G401 (cell line): Measurements from ENCODE around the gene TRIM45. TPM values are rescaled to one million over a fixed set of nuclear protein-coding genes. Genes with fewer than 3 reads are reported as not detected.
A peak's percentile ranks its signal among the peaks of the same experiment; 100 is the strongest.
"Not testable (repeated sequence)": the region's sequence is repeated elsewhere in the genome, so short reads cannot be mapped to it uniquely, and the experiment has no call there.

Experiments
- DNase-seq: peaks from one replicate; pipeline ENCODE4 v3.0.0-alpha.2; 2015; ENCODE audit warnings: low spot score
- in situ Hi-C: cut with HindIII; loops from 2 replicates; pipeline ENCODE4 v1.10.0; 2016; ENCODE audit warnings: low sequenced_read_pairs, mixed read lengths
- total RNA-seq: library from RNA; depleted of rRNA; stranded (reverse); fragments of >200 nt; shearing (Covaris generic); gene quantifications from 2 replicates; pipeline ENCODE4 v1.2.3, GENCODE V29; 2014

Gene TRIM45
- total RNA-seq, 1 experiment from 2014 or later: 6.0 TPM

DNA sequence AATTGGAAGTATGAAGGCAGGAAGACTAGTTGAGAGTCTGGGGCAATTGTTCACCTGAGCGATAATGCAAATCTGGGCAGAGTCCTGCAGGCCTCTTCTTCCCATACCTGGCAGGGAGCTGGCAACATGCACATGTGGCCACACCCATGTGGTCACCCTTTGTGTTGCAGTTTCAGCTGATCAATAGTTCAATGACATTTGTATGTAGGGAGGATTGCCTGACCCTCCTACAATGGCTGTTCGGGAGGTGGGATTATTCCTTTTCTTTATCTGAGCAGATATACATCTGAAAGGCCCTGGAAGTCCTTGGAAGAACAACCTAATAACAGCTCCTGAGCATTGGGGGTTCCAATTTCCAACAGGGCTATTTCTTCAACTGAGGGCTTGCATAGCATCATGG, 15.2 kb upstream of the TRIM45 start:
- no peak for DNase-seq
- in situ Hi-C loops: no loop called here

DNA sequence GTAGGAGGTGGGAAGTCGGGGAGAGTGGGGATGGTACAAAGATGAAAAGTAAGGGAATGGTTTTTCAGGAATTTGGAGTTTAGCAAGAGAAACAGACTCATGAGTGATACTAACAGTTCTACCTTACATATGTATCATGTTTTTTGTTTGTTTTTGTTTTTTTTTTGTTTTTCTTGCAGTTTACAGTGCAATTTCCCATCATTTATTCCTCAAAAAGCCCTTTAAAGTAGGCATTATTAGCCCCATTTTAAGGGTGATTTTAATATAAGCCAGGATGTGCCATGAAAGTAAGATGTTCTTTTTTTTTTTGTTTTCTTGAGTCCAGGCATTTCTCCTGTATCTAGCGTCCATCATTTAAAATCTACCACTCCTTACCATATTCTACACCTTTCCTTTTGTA, 13.8 kb upstream of the TRIM45 start:
- in situ Hi-C loops: no loop called here
- no peak for DNase-seq

DNA sequence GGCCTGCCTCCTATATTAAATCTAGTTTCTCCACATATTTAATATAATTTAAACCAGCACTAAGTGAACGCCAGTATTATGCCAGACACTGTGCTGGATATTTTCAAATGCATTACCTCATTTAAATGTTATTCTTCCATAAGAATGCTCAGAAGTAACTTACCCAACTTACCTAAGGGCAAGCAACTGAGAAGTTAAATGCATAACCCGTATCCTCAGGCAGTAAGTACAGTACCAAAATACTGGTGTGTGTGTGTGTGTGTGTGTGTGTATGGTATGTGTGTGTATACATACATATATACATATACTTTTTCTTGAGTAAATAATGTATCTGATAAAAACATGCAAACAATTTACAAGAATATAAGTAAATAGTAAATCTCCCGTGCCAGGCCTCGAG, 9.0 kb upstream of the TRIM45 start:
- no peak for DNase-seq
- in situ Hi-C loops: no loop called here

DNA sequence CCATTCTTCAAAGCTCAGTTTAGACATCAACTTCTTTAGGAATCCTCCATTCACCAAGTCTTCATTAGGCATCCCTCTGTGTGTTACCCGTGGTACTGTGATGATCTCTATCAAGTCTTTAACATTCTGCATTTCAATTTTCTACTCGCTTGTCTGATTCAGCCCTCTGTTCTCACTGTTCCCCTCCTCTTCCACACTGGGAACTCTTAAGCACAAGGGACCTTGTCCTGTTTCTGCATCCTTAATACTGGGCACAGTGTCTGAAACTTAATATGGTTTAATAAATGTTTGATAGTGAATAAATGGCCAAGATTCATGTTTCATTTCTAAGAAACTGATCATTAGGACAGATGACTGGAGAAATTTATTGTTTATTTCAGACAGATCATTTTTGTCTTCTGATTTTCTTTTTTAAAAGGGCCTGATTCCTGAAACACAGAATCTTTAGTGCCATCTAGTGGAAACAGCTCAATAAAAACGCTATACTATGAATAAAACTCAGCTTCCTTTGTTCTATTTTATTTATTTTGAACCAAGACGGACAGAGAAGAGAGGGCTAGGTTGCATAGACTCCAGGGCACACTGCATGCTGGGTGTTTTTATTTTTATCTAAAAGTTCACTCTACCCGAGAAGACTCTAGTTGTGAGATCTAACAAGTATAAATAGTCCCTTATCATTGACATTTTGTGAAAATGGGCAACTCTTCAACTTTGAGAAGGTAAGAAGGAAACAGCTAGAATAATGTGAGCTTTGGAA, 7.0 kb upstream of the TRIM45 start:
- DNase-seq: peak; percentile 56
- in situ Hi-C loops: no loop called here

DNA sequence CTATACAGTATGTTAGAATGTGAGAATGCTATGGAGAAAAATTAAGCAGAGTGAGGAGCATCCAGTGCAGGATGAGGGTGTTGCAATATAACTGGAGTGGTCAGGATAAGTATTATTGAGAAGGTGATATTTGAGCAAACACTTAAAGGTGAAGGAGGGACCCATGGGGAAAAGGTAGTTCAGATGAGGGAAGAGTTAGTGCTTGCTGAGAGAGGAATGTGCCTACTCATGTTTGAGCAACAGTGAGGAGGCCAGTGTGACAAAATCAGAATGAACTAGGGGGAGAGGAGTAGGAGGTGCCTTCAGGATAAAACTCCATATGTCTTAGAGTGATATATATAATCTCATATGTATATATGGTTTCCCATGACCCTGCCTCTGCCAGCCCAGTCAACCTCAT, 6.2 kb upstream of the TRIM45 start:
- DNase-seq: no peak
- in situ Hi-C loops: no loop called here

DNA sequence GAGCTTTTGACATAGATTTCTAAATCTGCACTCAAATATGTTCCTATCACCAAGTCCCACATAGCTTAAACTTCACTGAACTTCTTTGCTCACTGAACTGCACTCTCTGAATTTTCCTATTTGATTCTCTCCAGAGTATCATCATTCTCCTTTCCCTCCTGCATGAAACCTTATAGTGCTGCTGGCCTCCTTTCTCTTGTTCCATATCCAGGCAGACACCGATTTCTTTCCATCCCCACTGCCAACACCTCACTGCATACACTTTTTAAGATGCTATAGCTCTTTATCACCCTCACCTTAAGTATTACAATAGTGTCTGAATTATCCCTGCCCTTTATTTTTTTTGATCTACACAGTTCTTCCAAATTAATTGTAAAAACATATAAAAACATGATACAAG, 3.1 kb upstream of the TRIM45 start:
- no peak for DNase-seq
- in situ Hi-C loops: no loop called here

DNA sequence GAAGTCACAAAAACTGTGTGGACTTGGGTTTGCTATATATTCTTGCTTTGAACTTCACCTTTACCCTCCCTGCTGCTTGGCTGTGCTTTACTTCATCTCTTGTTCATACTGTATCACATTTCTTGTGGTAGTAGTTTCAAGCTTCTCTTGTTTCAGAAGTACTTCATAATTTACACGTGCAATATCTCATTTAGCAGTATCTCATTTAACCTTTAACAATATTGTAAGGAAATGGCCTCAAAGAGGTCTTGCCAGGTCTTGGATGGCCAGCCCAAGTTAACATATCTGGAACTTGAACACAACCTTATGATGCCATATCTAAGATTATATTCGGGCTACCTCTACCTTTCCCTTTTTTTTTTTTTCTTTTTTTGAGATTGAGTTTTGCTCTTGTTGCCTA, 1.7 kb upstream of the TRIM45 start:
- no peak for DNase-seq
- in situ Hi-C loops: no loop called here

DNA sequence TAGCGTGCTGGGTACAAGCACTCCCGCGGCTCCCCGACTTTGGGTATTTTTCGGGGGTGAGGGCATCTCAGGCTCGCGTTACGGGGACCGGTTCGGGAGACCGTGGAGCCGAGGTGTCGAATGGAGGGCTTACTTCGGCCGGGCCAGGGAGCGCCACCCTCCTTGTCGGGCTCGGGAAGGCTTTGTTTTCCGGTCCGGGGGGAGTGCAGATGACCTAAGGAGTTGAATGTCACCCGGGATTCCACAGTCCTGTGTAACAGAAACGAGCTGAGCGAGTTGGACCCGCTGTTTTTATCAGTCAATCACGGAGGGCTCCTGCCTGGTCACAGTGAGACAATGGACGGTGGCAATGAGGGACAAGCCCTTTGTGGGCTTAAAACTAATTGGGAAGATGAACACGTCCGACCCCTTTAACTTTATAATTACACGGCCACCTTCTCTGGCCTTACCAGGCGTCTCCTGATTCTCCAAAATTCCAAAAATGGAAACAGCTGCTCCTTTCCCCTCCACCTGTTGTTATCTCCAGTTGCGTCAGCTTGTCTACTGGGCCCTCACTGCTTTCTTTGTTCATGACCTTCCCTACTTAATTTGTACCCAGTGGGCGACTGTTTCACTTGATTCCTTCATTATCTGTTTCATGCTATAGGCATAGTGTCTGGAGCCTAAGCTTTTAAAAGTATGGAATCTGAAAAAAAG, 929 bp upstream of the TRIM45 start:
- no peak for DNase-seq
- in situ Hi-C loops: no loop called here

DNA sequence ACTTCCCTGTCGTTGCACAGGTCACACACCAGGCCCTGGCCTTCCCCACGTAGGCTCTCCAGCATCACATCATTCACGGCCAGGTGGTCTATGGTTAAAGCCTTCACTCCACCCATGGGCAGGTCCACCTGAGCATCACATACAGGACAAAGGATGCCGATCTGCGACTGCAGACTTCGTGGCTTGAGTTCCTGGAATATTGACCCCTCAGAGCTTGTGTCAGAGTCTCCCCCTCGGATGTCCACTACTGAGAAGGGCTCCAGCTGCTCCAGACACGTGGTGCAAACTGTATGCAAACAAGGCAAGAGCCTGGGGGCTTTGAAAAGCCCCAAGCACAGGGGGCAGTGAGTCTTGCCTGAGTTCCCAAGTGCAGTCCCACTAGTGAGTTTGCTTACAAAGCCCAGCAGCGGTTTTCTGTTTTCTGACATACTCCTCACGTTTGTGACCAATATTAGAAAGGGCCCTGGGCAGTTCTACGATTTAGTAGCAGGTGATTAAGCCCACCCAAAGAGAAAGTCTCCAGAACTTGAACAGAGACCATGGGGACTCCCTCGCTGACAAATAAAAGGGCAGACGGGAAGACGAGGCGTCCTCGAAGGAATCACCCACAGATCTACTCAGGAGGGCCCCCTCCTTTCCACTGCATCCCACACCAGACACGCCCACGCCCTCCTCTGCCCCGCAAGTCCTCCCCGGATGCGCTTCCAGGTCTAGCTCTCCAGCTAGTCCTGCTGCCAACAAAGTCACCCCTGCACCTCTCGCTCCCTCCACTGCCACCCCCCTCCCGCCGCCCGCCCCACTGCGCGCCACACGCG, 568 bp downstream of the TRIM45 start:
- peak; percentile 8 for DNase-seq
- in situ Hi-C loops: no loop called here

DNA sequence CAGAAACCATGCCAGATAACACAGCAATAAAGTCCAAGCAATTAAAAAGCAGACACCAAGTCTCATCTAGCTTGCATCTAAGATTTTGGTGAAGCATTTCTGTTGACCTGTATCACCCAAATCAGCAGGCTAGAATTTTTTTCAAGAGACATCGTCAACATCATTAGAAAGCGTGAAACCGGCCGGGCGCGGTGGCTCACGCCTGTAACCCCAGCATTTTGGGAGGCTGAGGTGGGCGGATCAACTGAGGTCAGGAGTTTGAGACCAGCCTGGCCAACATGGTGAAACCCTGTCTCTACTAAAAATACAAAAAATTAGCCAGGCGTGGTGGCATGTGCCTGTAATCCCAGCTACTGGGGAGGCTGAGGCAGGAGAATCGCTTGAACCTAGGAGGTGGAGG, 2.4 kb downstream of the TRIM45 start:
- DNase-seq, in situ Hi-C loops: not testable (repeated sequence)

DNA sequence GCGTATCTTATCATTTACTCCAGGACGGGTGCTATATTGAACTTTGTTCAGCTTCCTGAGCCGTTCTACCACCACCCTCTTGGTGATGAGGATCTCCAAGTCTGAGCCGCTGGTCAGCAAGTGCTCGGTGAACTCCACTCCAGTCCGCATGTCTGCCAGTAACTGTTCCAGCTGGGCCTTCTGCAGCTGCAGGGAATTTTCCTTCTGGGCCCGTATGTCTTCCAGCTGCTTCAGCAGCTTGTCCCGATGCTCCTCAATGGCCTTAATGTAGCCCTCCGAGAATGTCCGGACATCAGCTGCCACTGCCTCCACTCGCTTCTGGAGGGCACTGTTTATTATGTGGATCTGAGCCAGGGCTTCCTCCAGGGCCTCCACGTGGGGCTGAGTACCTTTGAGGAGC, 3.4 kb downstream of the TRIM45 start:
- DNase-seq: no peak
- in situ Hi-C loops: no loop called here

DNA sequence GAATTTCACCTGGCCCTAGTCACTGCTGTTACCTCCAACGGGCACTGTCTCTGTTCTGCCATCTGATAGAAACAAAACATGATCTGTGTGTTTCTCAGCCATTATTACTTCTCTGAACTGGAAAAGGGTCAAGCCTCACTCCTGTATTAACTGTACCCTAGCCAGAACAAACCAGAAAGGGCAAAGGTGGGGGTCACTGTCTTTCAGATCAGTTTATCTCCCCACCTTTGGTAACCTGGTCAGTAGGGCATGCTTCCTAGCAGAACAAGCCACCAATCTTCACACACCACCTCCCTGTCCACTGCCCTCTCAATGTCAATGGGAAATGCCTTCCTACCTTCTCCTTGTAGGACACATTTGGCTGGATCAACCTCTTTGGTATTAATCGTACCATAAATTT, 3.9 kb downstream of the TRIM45 start:
- in situ Hi-C loops: no loop called here

DNA sequence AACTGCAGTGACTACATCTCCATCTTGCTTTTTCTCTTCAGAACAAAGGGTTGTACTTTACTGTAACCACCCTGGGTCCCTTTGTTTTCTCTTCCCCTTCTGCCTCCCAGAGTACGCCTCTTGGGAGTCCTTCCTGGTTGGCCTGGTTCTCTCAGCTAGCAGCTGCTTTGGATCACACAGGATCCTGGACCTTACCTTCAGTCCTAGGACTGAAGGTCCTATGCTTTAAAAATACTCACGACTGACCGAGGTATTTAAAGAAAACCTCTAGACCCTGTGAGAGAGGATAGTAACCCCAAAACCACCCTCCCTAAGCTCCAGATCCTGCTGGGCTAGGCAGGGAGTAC, 4.8 kb downstream of the TRIM45 start:
- in situ Hi-C loops: no loop called here
- DNase-seq: no peak

More for the DNA sequence above, 3.9 kb downstream of the TRIM45 start:
- no peak for DNase-seq

DNA sequence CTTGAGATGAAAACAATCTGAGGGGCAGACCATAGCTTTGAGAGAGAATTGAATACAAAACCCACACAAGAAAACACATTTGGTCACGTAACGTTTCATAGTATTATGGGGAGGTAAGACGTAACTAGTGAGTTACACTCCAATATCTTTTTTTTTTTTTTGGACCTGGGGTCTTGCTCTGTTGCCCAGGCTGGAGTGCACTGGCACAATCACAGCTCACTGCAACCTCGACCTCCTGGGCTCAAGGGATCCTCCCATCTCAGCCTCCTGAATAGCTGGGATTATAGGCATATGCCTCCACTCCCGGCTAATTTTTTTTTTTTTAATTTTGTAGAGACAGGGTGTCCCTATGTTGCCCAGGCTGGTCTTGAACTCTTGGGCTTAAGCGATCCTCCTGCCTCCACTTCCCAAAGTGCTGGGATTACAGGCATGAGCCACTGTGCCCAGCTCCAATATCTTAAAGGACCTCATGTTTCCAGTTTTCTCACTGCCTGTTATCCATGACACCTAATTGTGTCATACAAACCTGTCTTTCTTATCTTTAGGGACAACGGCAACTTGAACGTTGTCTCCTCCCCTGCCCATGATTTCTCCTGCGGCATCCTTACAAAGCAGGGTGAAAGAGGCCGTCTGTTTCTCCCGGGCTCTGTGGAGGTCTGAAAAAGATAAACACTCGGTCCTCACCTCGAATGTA, 5.3 kb downstream of the TRIM45 start:
- DNase-seq: no peak
- in situ Hi-C loops: no loop called here

DNA sequence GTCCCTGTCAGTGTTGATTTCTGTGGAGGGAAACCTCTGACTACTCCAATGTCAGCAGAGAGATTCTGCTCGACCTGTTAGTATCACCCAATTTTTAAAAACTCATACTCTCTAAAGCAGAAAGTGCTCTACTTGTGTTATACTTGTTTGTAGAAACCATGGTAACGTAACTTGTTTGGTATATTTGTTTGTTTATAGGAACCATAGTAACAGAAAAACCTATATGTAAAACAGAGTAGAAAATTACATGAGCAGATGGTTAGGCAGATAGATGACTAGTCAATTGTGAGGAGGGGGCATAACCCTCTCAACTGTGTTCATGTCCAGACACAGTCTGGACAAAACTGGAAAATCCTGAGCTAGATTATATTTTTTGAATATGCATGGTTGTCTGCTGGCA, 6.7 kb downstream of the TRIM45 start:
- in situ Hi-C loops: no loop called here
- no peak for DNase-seq

DNA sequence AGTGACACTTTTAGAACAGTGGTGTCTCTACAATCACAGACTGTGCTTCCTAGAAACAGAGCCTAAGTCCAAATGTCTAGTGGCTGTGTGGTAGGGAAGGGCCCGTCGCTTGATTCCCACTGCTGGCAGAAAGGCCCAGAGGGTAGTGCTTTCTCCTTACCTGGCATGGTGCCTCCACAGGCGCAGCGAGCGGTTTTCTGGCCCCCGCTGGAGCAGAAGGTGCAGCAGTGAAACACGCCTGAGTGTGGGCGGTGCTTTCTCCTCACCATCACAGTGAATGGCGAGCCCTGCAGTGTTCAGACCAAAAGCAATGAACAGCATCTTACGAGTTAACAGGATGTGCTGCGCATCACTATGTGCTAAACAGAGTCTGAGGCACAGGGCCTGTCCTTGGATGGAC, 8.3 kb downstream of the TRIM45 start:
- in situ Hi-C loops: no loop called here
- DNase-seq: no peak

DNA sequence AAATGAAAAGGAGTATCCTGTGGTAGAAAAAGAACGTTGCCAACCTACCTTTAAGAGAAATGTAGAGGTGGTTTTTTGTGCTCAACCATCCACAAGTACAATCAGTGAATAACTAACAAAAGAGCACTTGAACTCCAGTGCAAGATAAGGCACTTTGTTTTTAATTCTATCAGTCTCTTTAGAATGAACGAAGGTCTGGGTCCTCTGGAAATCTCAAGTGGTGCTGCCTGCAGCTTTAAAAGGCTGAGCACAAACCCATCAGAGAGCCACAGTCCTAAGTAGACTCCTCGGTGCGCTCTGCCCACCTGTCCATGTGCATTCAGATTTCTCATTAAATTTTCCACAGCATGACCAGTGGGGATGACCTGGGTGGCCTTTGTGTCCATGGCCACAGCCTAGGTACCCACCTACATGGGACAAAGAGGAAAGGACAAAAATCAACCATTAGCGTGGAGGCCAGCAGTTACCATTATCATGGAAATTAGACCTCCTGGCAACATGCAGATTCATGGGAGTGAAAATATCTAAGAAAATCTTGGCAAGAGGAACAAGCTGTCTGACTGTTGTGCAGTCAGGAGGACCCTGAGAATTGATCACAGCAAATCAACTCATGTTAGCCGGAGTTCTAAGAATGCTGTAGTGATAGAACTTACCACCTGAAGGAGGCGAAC, 9.4 kb downstream of the TRIM45 start:
- no peak for DNase-seq
- in situ Hi-C loops: no loop called here

DNA sequence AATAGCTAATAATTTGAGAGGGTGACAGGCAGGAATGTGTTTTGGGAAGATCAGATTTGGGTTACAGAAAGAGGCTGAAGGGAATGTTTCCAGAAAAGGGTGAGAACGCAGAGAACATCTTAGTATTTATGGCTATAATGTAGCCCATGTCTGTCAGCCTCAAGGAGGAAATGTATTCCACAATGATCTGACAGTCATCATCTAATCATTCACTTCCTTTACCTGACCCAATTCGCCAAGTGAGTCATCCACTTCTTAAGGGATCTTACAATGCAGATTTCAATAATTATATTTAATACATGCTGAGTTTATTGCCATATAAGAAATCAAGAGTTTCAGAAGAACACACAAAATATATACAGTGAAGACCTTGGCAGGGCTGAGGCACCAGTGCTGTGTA, 10.8 kb downstream of the TRIM45 start:
- in situ Hi-C loops: no loop called here
- DNase-seq: no peak

DNA sequence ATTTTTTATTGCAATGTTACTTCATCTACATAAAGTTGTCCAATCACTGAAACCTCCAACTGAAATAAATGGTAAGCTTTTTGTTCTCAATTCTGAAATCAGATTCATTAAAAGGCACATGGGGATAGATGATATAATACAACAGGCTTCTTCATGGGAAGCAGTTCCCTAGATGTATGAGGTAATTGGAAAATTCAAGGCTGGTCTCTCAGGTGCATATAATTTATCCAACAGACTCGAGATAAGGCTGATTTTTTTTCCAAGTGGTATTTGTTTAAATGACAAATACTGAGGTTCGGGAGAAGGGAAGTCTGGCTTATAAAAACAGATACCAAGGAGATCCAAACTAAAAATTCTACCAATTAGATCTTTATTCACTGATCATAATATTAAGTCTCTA, 14.2 kb downstream of the TRIM45 start:
- DNase-seq: no peak
- in situ Hi-C loops: no loop called here
